Gastroesophageal sphincter (tissue), 3 donors: ENCODE results near the gene VLDLR.

Experiments used
- EP300 ChIP-seq: sonication (generic); formaldehyde crosslinking; IDR thresholded peaks from one replicate; pipeline ENCODE4 v1.6.1; 2017; ENCODE audit warnings: antibody characterized with exemption, mild to moderate bottlenecking
- POLR2A ChIP-seq, 2 donors: fragments of 450-650 bp; IDR thresholded peaks; one replicate each; pipeline ENCODE4 v1.6.1; 2017; ENCODE audit warnings: antibody characterized with exemption in 2 of 2, mild to moderate bottlenecking in 2 of 2, moderate library complexity in 1 of 2
- POLR2AphosphoS5 ChIP-seq: sonication (generic); formaldehyde crosslinking; IDR thresholded peaks from one replicate; pipeline ENCODE4 v1.6.1; 2017; ENCODE audit warnings: antibody characterized with exemption
- TF ChIP-seq, protein P1 (sequence below), 4 experiments: fragments of 200-600 bp in 2 of 4; fragments of 450-650 bp in 2 of 4; sonication (generic) in 1 of 4; IDR thresholded peaks; one replicate each; pipeline ENCODE4 v1.5.1; 2017 to 2019; ENCODE audit warnings: antibody characterized with exemption in 4 of 4, mild to moderate bottlenecking in 2 of 4, moderate library complexity in 2 of 4

DNA sequence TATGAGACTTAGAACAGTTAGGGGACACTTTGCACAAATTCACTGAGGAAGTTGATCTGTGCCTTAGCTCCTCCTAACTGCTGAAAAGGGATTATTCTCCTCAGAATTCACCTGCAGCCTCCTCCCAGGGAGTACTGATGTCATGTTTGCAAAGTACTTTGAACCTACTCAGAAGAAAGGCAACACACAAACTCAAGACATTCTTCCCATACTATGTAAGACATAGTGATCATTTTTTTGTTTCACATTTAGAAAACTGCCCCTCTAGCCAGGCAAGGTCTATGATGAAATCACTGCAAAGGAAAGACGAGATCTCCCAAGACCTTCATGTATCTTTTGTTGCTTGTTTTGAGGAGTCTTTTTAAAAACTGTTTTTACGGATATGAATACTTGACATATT is 10.6 kb upstream of the VLDLR start:
- TF ChIP-seq POLR2A (IDR thresholded peaks at IDR 0.05) (no peak), POLR2AphosphoS5 (no peak), EP300 (no peak)
- TF ChIP-seq, protein P1, sequence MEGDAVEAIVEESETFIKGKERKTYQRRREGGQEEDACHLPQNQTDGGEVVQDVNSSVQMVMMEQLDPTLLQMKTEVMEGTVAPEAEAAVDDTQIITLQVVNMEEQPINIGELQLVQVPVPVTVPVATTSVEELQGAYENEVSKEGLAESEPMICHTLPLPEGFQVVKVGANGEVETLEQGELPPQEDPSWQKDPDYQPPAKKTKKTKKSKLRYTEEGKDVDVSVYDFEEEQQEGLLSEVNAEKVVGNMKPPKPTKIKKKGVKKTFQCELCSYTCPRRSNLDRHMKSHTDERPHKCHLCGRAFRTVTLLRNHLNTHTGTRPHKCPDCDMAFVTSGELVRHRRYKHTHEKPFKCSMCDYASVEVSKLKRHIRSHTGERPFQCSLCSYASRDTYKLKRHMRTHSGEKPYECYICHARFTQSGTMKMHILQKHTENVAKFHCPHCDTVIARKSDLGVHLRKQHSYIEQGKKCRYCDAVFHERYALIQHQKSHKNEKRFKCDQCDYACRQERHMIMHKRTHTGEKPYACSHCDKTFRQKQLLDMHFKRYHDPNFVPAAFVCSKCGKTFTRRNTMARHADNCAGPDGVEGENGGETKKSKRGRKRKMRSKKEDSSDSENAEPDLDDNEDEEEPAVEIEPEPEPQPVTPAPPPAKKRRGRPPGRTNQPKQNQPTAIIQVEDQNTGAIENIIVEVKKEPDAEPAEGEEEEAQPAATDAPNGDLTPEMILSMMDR (IDR thresholded peaks at IDR 0.05), result no peak
